MCF 10A (cell line): ENCODE data around the gene SLC6A18. TPM values are rescaled to one million over a fixed set of nuclear protein-coding genes. Genes with fewer than 3 reads are reported as not detected.

ENCODE experiments used
- BruUV-seq: library from RNA; stranded (reverse); fragments of 400-500 nt; replicated peaks from 2 replicates; lab custom pipeline; 2021; lab: Mats Ljungman, UMichigan
- CTCF ChIA-PET: fragments of 300-600 bp; sonication (Branson Sonifier 250); formaldehyde crosslinking; extraction: SDS; loops from one replicate; lab custom pipeline; 2021; ENCODE audit warnings: antibody characterized with exemption, inconsistent platforms; lab: Yijun Ruan, JAX
- POLR2A ChIA-PET: fragments of 300-600, 350-650 bp; sonication (Branson Sonifier 250); formaldehyde crosslinking; extraction: SDS; loops from one replicate; lab custom pipeline; 2020; ENCODE audit warnings: antibody characterized with exemption, inconsistent platforms; lab: Yijun Ruan, JAX
- DNase-seq: peaks from one replicate; pipeline ENCODE4 v3.0.0-alpha.2; 2018; ENCODE audit not compliant: unreplicated experiment
- H3K27ac Mint-ChIP-seq: one replicate; pipeline ENCODE4 v1.8.0; 2022; ENCODE audit warnings: mild to moderate bottlenecking, low read depth, mixed read lengths; ENCODE audit not compliant: unreplicated experiment
- H3K27me3 Mint-ChIP-seq: one replicate; pipeline ENCODE4 v1.8.0; 2022; ENCODE audit warnings: mixed read lengths; ENCODE audit not compliant: insufficient read depth, unreplicated experiment
- H3K36me3 Mint-ChIP-seq: one replicate; pipeline ENCODE4 v1.8.0; 2022; ENCODE audit warnings: mild to moderate bottlenecking, moderate library complexity, mixed read lengths; ENCODE audit not compliant: insufficient read depth, unreplicated experiment
- H3K4me1 Mint-ChIP-seq: one replicate; pipeline ENCODE4 v1.8.0; 2022; ENCODE audit warnings: mixed read lengths; ENCODE audit not compliant: insufficient read depth, unreplicated experiment
- H3K4me3 Mint-ChIP-seq: one replicate; pipeline ENCODE4 v1.8.0; 2022; ENCODE audit warnings: mild to moderate bottlenecking, moderate library complexity, mixed read lengths; ENCODE audit not compliant: unreplicated experiment
- H3K9me3 Mint-ChIP-seq: one replicate; pipeline ENCODE4 v1.8.0; 2022; ENCODE audit warnings: mixed read lengths; ENCODE audit not compliant: unreplicated experiment
- intact Hi-C: fragments of 100-400 bp; cut with micrococcal nuclease; formaldehyde crosslinking; loops from 2 replicates; pipeline ENCODE4 v1.14.1; 2022
- total RNA-seq: library from RNA; stranded (reverse); gene quantifications from 2 replicates; pipeline ENCODE4 v1.2.3, GENCODE V29; 2022
- TF ChIP-seq, protein P1 (sequence below): fragments of 200-600 bp; IDR thresholded peaks from one replicate; pipeline ENCODE4 v1.8.0; 2022; ENCODE audit warnings: antibody characterized with exemption, mild to moderate bottlenecking; ENCODE audit not compliant: unreplicated experiment

Gene SLC6A18
- total RNA-seq, 1 experiment from 2014 or later: not detected

DNA sequence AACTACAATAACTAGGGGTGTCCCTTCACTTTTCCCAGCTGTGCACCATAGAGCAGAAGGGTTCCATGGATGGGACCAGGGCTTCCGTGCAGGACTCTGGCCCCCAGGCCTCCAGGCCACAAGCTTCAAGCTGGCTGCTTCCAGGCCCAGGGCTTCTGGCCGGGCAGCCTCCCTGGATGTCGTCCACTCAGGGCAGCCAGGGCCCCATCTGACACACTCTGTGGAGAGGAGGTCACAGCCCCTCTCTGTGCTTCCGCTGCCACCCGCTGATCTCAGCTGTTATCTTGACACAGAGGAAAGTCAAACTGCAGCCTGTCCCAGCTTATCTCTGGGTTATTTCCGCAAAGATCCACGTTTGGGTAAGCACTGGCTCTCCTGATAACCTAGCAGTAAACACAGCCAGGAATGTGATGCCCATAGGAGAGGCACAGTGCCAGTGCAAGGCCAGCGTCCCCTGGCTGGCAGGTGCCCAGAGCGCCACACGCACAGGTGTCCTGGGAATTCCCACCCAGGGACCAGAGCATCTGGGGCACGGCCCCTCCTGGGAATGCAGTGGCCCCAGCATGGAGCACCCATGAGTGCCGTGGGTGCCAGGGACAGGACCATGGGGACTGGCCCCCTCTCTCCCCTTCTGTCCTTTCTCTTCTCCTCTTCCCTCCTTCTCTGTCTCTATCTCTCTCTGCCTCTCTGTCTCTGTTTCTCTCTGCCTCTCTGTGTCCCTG, 39.4 kb upstream of the SLC6A18 start:
- Mint-ChIP-seq H3K27ac (no peak overlapping the region), H3K36me3 (no peaks in the 10 kb centered on the region), H3K9me3 (no peaks in the 10 kb centered on the region), H3K4me3 (no peak overlapping the region), H3K27me3 (peaks cover 38% of the 10 kb centered on the region), H3K4me1 (no peaks in the 10 kb centered on the region)
- TF ChIP-seq, protein P1, sequence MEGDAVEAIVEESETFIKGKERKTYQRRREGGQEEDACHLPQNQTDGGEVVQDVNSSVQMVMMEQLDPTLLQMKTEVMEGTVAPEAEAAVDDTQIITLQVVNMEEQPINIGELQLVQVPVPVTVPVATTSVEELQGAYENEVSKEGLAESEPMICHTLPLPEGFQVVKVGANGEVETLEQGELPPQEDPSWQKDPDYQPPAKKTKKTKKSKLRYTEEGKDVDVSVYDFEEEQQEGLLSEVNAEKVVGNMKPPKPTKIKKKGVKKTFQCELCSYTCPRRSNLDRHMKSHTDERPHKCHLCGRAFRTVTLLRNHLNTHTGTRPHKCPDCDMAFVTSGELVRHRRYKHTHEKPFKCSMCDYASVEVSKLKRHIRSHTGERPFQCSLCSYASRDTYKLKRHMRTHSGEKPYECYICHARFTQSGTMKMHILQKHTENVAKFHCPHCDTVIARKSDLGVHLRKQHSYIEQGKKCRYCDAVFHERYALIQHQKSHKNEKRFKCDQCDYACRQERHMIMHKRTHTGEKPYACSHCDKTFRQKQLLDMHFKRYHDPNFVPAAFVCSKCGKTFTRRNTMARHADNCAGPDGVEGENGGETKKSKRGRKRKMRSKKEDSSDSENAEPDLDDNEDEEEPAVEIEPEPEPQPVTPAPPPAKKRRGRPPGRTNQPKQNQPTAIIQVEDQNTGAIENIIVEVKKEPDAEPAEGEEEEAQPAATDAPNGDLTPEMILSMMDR: no peak
- CTCF ChIA-PET: interaction anchor here (0.6 to 3.3 kb wide), 4 partner anchors 11 to 22 kb away, joined by 3 to 17 read pairs (median 4); no protein-coding TSS in a partner anchor
- no TSS peak for BruUV-seq
- no peak for DNase-seq
- intact Hi-C loops: no loop called here
- POLR2A ChIA-PET: no interaction called here

GRCh38 chr5:1186351-1187233, 38.6 kb upstream of the SLC6A18 start:
- POLR2A ChIA-PET: interaction anchor here (0.7 kb wide), 1 partner anchor 13 kb away, joined by 3 read pairs; no protein-coding TSS in a partner anchor
- BruUV-seq: no TSS peak

DNA sequence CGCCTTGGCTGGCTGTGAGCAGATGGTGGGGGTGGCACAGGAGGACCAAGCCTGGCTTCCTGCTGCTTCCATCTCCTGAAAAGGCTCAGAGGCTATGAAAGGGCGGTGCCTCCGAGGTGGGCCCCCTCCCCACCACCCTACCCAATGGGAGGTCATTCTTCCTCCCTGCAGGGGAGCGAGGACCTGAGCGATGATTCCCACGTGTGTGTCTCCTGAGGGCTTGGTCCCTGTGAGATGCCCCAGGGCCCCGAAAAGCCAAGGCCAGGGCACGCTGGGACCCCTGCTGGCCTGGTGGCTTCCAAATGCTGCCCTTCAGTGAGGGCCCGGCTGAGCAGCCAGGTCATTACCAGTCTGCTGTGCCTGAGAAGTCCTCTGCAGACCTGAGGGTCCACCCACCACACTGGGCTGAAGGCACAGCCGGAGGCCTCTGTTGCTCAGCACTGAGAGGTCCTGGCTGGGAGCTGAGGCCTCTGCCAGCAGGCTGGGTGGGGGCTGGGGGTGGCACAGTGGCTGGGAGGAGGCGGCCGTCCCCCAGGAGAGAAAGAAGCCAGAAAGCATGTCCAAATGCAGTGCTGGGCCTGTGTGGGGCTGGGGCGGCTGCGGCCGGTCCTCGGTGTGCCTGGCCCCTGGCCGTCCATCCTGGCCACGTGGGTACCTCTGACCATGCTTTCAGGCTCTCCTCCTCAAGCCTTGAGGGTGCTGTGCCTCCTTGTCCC, 37.8 kb upstream of the SLC6A18 start:
- Mint-ChIP-seq H3K27me3 (peaks cover 45% of the 10 kb centered on the region), H3K4me1 (no peaks in the 10 kb centered on the region), H3K4me3 (no peak overlapping the region), H3K27ac (no peak overlapping the region), H3K36me3 (no peaks in the 10 kb centered on the region), H3K9me3 (no peaks in the 10 kb centered on the region)
- DNase-seq: no peak
- POLR2A ChIA-PET: no interaction called here
- CTCF ChIA-PET: interaction anchor here (1.6 kb wide), 1 partner anchor 20 kb away, joined by 5 read pairs; no protein-coding TSS in a partner anchor
- intact Hi-C loops: no loop called here
- TF ChIP-seq, protein P1: no peak
- no TSS peak for BruUV-seq

More at GRCh38 chr5:1186351-1187233, 38.6 kb upstream of the SLC6A18 start:
- H3K4me1 Mint-ChIP-seq: no peaks in the 10 kb centered on the region
- no peak overlapping the region for H3K27ac Mint-ChIP-seq
- H3K27me3 Mint-ChIP-seq: peaks cover 45% of the 10 kb centered on the region
- intact Hi-C loops: no loop called here
- H3K36me3 Mint-ChIP-seq: no peaks in the 10 kb centered on the region
- no peak for DNase-seq
- TF ChIP-seq, protein P1: no peak
- H3K9me3 Mint-ChIP-seq: no peaks in the 10 kb centered on the region
- no peak overlapping the region for H3K4me3 Mint-ChIP-seq
- CTCF ChIA-PET: interaction anchor here (1.1 kb wide), 1 partner anchor 19 kb away, joined by 3 read pairs; no protein-coding TSS in a partner anchor
